Measurements from ENCODE around the gene ASB1. TPM values are rescaled to one million over a fixed set of nuclear protein-coding genes. Genes with fewer than 3 reads are reported as not detected.
"Not testable (repeated sequence)": the region's sequence is repeated elsewhere in the genome, so short reads cannot be mapped to it uniquely, and the experiment has no call there.

Gene ASB1
- total RNA-seq, 1 experiment from 2014 or later, result 33.0 TPM

DNA sequence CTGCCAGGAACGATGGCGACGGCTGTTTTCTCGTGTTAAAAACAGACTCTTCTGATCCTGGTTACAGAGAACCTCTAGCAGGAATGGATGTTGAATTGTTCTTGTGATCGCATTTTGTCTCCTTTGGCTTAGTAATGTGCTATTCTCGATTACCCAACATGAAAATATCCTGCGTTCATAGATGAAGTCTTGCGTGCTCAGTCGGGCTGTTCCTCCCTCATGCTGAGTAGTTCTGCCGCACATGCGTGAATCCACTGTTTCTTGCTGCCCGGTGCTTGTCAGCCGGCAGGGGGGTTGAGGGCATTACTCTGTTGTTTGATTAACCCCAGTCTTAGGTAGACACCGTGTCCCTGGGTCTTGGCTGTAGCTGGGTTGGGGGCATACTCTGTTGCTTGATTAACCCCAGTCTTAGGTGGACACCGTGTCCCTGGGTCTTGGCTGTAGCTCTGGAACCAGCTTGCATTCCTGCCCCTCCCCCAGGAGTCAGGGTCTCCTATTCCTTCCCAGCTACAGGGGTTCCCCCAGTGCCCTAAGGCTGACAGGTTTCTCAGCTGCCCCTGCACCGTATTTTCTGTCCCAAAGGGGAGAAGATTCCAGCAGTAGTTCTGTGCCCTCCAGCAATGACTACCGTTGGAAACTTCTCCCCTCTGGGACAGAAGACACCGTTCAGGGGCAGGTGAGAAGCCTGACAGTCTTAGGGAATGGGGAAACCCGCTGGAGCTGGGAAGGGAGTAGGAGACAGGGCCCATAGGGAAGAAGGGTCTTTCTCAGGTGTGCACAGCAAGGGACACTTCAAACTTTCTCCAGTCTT, 22.1 kb upstream of the ASB1 start:
- no peak for DNase-seq (ENCODE audit: low spot score)

DNA sequence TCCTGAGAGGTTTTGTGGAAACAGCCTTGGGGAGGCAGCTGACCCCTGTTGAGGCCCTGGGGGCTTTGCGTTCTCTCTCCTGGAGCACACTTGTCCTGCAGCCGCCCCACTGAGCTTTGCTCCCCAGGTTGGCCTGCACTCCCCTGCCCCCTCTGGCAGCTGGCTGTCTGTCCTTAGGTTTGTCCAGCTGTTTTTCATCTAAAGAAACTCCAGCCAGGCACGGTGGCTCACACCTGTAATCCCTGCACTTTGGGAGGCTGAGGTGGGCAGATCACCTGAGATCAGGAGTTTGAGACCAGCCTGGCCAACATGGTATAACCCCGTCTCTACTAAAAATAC, 21.5 kb upstream of the ASB1 start:
- DNase-seq (ENCODE audit: low spot score), result not testable (repeated sequence)

GRCh38 chr2:238406221-238406997, 20.3 kb upstream of the ASB1 start:
- DNase-seq (ENCODE audit: low spot score), result no peak

DNA sequence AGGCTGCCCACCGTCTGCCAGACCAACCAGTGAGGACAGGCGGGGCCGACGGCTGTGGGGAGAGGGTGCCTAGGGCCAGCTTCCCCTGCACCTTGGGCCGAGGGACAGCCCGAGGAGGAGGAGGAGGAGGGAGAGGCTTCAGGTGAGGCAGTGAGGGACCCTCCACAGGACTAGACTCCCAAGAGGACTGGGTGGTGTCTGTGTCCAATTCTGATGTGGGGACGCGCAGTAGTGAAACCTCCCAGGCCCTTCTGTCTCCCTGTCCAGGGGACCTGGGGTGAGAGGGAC, 19.8 kb upstream of the ASB1 start:
- no peak for DNase-seq (ENCODE audit: low spot score)

- no peak for DNase-seq (ENCODE audit: low spot score)
Observed at GRCh38 chr2:238407566-238407965, 19.2 kb upstream of the ASB1 start.

- DNase-seq (ENCODE audit: low spot score), result no peak
Observed at GRCh38 chr2:238408615-238409340, 17.9 kb upstream of the ASB1 start.

DNA sequence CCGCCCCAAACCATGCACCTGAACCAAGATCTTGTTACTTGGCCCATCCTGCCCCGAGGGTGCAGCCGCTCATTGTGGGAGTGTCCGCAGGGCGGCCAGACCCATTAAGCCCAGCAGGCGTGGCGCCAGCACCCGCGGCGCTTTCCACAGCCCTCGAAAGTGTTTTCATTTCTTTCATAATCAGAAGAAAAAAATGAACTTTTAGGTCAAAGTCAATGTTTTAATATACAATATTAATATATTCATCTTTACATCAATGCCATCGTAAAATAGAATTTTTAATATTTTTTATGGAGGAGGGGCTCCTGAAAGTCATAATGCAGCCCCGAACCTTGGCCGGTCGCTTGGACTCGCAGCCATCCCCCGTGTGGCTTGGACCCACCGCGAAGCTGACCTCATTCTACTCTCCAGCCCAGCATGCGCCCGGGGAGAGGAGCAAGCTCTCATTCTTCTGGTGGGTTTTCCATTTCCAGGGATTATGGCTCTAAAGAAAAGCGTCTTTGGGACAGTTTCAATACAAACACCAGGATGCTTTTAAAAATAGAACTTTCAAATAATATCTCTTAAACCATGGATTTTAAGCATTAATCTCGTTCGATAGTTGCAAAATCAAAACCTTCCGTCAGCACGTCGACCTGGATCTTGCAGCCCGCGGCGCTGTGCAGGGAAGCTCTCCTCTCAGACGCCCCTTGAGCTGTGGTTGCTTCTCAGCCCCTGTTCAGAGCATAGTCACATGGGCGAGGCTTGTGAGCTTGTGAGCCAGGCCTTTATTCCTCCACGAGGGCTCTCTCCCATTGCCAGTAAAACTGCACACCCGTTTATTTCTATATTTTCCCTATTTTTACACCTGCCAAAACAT, 17.2 kb upstream of the ASB1 start:
- no peak for DNase-seq (ENCODE audit: low spot score)

DNA sequence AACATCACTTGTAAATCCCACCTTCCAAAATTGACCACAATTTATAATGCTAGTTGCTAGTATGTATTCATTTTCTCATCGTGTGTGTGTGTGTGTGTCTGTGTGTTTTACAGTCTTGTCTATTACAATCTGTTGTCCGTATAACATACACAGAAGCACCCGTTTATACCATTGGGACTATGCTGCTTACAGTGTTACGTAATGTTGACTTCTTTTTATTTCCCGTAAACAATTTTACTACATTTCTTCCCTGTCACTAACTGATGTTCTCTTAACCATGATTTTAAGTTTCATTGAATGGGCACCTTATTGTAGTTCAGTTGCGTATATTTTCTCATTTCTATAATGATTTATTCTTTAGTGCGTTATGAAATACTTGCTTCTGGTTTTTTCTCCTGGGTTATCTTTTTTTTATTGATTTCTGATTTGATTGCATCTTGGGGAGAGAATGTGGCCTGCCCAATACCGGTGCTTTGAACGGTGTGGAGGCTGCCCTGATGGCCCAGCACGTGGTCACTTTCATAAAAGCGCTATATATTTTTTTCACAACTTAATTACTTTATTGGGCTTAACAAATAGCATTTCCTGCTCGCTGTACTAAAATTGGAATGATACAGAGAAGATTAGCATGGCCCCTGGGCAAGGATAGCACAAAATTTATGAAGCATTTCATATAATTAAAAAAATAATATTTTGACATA, 14.5 kb upstream of the ASB1 start:
- no peak for DNase-seq (ENCODE audit: low spot score)

- no peak for DNase-seq (ENCODE audit: low spot score)
Observed at GRCh38 chr2:238413368-238413767, 13.4 kb upstream of the ASB1 start.

GRCh38 chr2:238415036-238415764, 11.5 kb upstream of the ASB1 start:
- no peak for DNase-seq (ENCODE audit: low spot score)

DNA sequence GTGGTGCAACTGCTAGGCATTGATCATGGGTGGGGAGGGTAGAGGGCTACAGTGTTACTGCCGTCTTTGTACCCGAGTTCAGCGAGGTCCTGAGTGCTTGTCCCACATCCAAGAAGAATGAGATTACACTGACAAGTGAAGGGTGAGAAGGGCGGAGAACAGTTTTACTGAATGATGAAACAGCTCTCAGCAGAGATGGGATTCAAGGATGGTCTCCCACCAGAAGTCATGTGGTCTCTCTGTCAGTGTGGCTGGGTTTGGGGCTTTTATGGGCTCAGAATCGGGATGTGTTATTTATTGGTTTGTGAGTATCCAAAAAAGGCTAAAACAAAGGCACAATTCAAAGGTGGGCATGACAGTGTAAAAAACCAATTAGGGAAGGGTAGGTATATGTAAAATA, 10.8 kb upstream of the ASB1 start:
- no peak for DNase-seq (ENCODE audit: low spot score)

DNA sequence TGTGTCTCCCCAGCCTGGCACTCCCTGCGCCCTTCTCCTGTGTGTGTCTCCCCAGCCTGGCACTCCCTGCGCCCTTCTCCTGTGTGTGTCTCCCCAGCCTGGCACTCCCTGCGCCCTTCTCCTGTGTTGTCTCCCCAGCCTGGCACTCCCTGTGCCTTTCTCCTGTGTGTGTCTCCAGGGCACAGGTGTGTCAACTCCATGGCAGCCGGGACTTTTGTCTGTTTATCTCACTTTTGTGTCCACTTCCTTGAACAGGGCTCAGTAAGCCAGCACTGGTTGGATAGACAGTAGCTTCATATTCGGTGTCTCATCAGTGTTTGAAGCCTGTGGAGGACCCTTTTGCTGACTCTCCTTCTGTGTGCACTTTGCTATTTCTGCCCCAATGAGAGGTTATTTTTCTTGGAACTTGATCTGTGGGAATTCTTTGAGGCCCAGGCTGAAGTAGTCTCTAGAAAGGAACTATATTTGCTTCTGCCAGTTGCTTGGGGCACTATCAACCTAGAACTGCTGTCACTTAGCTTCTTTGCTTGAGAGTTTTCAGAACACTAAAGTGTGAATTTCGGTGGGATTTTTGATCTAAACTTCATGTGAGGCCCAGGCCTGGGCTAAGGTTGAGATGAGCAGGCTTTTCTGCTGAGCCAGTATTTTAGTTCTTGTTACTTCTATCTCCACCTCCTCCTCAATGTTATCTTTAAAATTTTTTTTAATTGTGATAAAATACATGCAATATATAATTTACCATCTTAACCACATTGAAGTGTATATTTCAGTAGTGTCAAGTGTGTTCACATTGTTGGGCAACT, 8.3 kb upstream of the ASB1 start:
- no peak for DNase-seq (ENCODE audit: low spot score)

DNA sequence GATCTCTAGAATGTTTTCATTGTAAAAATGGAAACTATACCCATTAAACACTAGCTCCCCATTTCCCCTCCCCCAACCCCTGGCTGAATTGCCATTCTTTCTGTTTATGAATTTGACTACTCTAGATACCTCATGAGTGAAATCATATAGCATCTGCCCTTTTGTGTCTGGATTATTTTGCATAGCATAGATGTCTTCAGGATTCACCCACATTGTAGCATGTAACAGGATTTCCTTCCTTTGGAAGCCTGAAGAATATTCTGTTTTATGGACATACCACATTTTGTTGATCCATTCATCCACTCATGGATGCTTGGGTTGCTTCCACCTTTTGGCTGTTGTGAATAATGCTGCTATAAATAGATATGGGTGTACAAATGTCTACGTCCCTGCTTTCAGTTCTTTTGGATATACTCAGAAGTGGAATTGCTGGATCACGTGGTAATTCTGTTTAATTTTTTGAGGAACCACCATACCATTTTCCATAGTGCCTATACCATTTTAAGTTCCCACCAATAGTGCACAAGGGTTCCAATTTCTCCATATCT, 7.7 kb upstream of the ASB1 start:
- DNase-seq (ENCODE audit: low spot score), result no peak

- no peak for DNase-seq (ENCODE audit: low spot score)
Observed at GRCh38 chr2:238420442-238420841, 6.3 kb upstream of the ASB1 start.

DNA sequence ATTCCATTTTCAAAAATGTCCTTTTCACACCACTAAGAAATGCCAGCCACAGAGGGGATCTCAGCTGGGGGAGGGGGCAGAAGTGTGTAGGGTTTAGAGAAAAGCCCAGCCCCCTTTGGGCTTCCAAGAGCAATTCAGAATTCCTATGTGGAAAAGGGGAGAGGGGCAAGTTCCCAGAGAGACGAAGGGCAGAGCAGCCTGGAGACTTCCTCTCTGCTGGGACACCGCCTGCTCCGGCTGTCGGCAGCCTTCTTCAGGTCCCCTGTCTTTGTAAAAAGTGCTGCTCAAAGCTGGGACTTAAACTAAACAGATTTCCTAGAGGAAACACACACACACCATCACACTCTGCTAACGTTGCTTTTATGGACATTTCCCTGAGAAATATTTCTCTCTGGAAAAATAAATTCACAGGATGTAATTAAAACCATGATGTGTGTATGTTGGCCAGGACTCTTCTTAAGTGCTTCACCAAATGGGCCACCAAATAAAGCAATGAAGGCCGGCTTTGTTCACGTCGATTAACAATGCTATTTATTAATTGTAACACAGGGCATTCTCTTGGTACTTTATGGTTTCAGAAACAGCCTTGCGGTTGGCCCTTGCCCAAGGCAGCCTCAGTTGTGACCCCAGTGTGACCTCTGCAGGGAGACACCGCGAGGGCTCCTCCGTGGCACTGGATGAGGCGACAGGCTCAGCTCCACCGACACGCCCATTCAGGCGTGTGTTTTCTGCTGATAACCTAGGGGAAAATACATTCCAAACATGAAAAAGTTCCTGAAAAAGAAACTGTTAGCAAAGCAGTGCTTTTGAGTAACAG, 5.6 kb upstream of the ASB1 start:
- no peak for DNase-seq (ENCODE audit: low spot score)

DNA sequence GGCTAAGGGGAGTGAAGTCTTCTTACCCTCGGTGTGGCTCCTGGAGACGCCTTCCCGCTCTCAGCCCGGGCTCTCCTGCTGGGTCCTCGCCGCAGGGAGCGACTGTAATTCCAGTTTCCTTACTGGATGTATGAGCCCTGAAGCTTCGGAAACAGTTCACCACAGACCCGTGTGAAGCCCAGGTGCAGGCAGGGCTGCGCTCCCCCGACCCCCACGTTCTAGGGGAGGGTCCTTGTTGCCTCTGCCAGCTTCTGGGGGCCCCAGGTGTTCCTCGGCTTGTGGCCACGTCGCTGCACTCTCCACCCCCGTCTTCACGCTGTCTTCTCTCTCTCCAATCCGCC, 5.1 kb upstream of the ASB1 start:
- DNase-seq (ENCODE audit: low spot score), result no peak

DNA sequence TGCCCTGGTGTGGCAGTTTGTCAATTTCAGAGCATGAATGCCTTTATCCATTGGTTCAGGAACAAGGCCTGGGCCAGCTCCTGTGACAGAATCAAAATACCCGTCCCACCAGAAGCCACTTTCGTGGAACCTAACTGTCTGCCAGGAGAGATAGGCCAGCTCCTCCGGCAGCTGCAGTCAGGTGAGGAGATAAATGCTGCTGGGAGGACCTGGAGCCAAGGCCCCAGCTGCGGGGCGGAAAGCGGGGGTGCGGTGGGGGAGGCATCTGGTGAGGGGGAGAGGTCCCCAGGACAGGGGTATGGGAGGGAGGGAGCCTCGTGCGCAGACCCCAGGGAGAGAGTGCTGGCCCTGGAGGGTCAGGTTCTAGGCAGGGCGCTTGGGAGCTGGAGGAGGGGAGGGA, 4.4 kb upstream of the ASB1 start:
- DNase-seq (ENCODE audit: low spot score), result no peak

GRCh38 chr2:238422940-238423339, 3.8 kb upstream of the ASB1 start:
- no peak for DNase-seq (ENCODE audit: low spot score)

All from H4 (cell line).